T47D (cell line): ENCODE data around the gene PRKAR2B.
"Not testable (repeated sequence)": the region's sequence is repeated elsewhere in the genome, so short reads cannot be mapped to it uniquely, and the experiment has no call there.

Experiments used
- DNase-seq, 2 experiments: peaks; one replicate each; pipeline versions ENCODE4 v3.0.0 to v3.0.0-alpha.2; 2011 to 2012; ENCODE audit warnings: low read depth in 1 of 2, low spot score in 1 of 2
- JUND ChIP-seq: IDR thresholded peaks from 2 replicates; pipeline ENCODE4 v1.6.1; 2012; ENCODE audit warnings: low read depth
- in situ Hi-C: cut with HindIII; loops from 2 replicates; pipeline ENCODE4 v1.10.0; 2016; ENCODE audit warnings: low sequenced_read_pairs, low pct_unique_long_range_greater_than_20kb

Gene PRKAR2B

DNA sequence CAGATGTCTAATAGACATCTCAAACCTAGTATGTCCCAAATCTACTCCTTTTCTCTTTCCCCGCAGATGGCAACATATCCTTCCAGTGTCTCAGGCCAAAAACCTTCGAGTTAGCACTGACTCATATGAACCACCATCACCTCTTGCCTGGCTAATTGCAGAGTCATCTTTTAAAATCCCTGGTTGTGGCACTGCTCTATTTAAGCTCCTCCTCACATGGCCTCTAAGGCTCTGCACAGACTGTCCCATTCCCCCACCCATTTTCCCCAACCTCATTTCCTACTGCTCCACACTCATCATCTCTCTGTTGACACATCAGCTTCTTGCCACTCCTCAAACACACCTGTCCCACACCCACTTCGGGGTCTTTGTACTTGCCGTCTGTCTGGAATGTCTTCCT, 107.5 kb downstream of the PRKAR2B start:
- no peak for TF ChIP-seq JUND
- no peak for DNase-seq
- in situ Hi-C loops = no loop called here

DNA sequence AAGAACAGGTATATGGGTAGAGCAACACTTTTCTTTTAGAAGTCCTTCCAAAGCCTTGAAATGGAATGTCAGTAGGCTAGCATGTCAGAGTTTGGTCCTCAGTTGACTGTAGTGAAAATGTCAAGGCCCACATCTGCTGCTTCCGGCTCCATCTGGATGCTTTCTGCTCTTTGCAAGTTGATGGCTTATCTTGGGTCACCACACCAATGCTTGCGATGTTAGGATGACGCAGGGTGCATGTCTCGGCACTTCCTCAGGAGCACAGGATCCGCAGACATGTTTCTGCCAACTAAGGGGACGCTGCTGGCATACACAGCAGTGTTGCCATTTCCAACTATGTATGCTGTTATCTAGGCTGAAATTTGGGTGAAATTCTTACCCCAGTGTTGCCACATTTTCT, 110.3 kb downstream of the PRKAR2B start:
- DNase-seq = no peak
- in situ Hi-C loops = no loop called here

DNA sequence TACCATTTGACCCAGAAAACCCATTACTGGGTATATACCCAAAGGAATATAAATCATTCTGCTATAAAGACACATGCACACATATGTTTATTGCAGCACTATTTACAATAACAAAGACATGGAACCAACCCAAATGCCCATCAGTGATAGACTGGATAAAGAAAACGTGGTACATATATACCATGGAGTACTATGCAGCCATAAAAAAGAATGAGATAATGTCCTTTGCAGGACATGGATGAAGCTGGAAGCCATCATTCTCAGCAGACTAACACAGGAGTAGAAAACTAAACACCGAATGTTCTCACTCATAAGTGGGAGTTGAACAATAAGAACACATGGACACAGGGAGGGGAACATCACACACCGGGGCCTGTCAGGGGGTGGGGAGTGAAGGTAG, 111.2 kb downstream of the PRKAR2B start:
- in situ Hi-C loops, DNase-seq: not testable (repeated sequence)

More for the DNA sequence above, 110.3 kb downstream of the PRKAR2B start:
- TF ChIP-seq JUND = no peak

DNA sequence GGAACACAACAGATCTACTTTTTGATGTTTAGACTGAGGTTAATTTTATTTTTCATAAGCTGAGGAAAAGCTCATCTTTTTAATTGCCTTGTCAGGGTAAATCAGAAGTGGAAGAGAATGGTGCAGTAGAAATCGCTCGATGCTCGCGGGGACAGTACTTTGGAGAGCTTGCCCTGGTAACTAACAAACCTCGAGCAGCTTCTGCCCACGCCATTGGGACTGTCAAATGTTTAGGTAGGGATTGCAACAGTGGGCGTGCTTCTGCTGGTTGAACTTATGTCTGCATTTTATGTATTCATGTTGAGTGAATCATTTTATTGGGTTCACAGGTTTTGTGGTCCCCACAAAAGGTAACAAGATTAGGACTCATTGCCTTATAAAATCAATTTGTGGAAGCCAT, 112.6 kb downstream of the PRKAR2B start:
- TF ChIP-seq JUND = no peak
- no peak for DNase-seq
- in situ Hi-C loops = no loop called here

DNA sequence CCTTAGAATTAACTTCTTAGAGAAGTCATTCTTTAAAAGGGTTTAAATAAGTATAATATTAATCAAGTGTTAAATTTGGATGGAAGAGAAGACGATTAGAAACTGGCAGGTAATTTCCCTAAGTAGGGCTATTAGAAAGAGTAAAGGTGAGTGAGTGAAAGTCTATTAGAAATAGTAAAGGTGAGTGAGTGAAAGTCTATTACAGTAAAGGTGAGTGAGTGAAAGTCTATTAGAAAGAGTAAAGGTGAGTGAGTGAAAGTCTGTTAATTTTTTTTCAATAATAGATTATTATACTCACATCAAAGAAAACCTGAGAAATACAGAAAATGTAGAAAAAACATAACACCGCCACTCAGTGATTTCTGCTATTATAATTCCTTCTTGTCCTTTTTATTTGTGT, 113.5 kb downstream of the PRKAR2B start:
- TF ChIP-seq JUND = no peak
- DNase-seq = no peak
- in situ Hi-C loops = no loop called here

DNA sequence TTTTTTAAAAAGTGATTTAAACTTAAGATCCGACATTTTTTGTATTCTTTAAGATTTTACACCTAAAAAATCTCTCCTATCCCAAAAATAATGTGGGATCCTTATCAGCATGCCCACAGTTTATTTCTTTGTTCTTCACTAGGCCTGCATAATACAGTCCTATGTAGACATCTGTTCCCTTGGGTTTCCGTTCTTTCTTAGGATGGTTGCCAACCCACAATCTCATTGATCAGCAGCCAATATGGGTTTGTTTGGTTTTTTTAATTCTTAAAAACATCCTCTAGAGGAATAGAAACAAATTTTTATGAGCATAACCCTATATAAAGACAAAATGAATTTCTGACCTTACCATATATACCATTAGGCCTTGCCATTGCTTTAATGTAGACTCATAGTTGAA, 115.9 kb downstream of the PRKAR2B start:
- TF ChIP-seq JUND = no peak
- DNase-seq = no peak
- in situ Hi-C loops = no loop called here

DNA sequence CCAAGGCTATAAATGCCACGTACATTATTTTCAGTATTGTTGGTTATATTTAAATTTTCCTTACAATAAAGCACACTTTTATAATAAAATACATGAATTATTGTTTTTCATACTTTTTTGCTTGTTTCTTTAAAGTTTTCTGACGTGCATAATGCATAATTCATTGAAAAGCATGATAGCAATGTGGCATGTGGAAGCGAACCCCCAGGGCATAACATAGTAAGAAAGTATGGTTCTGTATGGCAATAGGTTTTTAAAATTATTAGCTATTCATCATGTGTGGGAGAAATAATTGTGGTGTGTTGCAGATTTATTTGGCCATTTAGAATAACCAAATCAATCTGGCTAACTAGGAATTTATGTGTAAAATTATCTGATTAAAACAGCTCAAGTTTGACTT, 116.9 kb downstream of the PRKAR2B start:
- no peak for DNase-seq
- in situ Hi-C loops = no loop called here
- no peak for TF ChIP-seq JUND

DNA sequence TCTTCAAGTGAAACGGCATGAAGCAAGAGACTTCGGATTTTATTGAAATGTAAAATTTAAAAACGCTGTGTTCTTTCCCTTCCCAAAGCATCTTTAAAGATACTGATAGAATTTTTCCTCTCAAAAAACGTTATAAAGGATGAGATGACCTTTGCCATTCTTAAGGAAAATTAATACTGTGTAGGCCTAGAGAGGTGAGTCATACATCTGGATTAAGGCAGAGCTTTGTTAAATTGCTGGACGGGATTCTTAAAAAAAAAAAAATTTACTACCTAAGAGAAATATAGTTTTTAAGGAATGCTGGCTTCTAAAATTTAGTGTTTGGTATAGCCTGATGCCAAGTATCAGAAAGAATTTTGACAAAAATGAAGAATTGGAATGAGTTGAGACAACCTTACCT, 118.0 kb downstream of the PRKAR2B start:
- in situ Hi-C loops = no loop called here
- DNase-seq = no peak
- TF ChIP-seq JUND = no peak

DNA sequence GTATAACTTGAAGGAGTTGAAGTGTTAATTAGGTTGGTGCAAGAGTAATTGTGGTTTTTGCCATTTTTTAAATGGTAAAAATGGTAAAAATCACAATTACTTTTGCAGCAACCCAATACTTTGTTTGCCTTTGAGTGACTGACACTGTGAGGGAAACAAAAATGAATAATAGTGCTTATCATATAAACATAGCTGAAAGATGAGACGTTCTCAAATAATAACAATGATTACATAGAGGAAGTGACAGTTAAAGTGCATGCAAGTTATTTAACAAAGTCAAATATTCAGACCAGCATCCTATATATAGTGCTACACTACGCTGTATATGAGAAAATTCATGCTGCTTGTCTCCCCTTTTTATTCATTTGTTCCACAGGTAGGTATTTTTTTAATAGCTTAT, 119.6 kb downstream of the PRKAR2B start:
- no peak for TF ChIP-seq JUND
- DNase-seq = no peak
- in situ Hi-C loops = no loop called here

DNA sequence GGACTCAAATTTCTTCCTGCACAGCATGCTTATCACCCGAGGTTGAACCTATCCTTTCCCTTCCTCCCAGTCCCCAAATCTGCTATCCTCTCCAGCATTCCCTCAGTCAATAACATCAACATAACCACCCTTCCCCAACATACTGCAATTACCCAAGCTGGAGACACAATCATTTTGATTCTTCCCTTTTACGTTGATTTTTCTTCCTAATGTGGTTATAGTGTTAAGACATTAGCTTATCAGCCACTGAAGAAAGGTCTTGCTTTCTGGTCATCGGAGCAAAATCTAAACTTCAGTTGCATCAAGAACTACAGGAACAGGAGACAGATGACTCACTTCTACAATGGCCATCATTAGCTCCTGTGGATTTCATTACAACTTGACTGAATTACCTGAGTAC, 120.8 kb downstream of the PRKAR2B start:
- in situ Hi-C loops = no loop called here
- DNase-seq = no peak
- TF ChIP-seq JUND = no peak

DNA sequence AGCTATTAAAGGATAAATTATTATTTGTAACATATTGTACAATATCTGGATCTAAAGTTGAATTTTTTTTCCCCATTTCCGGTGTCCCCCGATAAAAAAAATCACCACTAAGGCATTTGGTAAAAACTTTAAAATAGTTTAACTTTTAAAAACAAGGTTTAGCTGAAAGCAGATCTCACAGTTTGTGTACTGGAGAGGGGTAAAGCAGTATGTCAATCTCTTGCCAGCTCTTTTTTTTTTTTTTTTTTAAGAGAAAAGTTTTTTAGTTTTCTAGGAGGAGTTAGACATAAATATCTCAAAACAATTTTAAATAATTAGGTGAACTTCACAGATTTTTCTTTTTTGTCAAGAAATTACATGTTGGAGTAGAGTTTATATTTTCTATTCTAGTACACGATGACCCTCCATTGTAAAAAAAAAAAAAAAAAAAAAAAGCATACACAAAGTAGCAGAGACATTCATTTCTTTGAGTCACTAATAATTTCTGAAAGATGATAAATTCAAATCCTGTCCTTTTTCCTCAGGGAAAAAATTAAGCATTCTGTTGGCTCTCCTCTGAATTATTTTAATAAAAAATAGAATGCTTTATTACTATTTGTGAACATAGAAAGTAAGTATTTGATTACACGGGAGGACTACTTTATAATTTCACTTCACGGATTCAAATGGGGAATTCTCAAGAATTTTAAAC, 122.4 kb downstream of the PRKAR2B start:
- DNase-seq = no peak
- in situ Hi-C loops = no loop called here
- TF ChIP-seq JUND = no peak

DNA sequence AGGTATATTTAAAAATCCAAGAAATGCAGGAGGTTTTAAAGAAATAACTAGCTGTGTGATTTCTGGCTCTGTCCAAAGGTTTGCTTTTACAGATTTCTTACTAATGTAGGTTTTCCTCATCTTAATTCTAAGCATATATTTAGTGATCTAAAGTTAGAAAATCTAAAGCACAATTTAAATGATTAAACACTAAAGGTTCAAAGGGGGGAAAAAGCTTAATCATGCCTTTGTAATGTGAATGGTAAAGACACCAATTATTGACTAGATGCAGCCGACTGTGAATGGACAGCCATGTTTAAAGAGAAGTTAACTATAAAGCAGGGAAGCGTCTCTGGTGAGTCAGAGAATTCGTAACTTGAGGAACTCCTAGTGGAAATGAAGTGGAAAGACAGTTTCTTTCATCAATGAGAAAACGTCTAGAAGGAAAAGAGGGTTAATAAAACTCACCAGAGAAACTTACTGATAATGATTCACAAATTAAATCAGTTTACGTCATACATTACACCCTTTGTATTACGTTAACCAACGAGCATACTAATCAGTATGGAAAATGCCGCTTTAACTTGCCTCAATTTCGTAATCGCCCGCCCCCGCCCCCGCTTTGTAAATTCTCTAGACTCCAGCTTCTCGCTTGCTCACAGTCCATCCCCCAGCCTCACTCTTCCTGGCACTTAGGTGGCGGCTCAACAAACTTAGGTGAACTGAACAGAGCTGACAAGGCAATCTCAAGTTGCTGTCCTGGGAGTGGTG, 123.2 kb downstream of the PRKAR2B start:
- in situ Hi-C loops = no loop called here
- peak; percentile 24 to 80 for DNase-seq
- TF ChIP-seq JUND = no peak

DNA sequence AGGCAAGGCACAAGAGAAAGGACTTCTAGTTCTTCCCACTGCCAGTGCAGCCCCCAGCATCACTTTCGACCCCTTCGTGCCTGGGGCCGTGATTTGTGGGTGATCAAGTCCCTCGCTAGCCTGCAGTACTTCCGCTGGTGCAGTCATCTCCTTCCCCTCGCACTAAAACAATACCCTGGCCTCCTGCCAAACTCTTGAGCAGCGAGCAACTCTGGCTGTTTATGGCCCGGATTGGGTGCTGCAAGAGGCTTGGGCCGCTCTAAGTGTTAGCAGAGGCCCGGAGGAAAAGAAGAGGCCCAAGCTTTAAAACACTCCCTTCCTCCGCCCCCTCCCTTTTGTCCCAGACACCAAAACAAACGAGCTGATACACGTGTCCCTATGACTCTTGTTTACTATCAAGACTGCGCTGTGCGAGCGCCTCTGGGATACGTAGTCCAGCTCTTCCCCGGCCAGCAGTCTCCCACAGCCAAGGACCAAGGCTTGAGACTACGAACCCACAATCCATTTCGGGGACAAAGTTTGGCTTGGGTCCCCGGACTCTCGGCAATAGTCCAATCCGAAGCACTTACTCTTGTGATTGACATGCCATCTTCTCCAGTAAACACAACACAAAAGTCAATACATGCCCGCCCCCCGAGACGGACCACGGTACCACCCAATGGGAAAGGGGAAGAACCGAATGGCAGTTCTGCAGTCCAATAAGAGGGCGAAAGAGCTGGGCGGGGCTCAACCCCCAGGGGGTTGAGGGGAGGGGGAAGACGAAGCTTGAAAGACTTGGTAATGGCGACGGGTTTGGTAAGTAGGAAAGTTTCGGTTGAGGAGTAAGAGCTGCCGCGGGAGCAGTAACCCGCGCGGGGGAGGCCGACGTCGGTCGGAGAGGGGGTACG, 124.0 kb downstream of the PRKAR2B start, which contains the start of gene HBP1:
Gene HBP1 (plus strand): TSS at position 771 of the 887 bp plus-strand sequence. CDS start 10,891 bp downstream, outside the sequence.
- TF ChIP-seq JUND = no peak
- peak; percentile 82 to 99 for DNase-seq
- in situ Hi-C loops = no loop called here
